Mucosa of stomach (tissue), 1 donor: Measurements from ENCODE around the gene SLC6A3.

Source experiments
- H3K27me3 ChIP-seq: one replicate; pipeline ENCODE4 v1.7.0; 2013; ENCODE audit warnings: mild to moderate bottlenecking, low read length; ENCODE audit not compliant: control insufficient read depth, insufficient read depth
- H3K36me3 ChIP-seq: one replicate; pipeline ENCODE4 v1.7.0; 2013; ENCODE audit warnings: low read length; ENCODE audit not compliant: control insufficient read depth, insufficient read depth
- H3K4me1 ChIP-seq: one replicate; pipeline ENCODE4 v1.7.0; 2013; ENCODE audit warnings: mild to moderate bottlenecking, low read length; ENCODE audit not compliant: control insufficient read depth, insufficient read depth
- H3K4me3 ChIP-seq: one replicate; pipeline ENCODE4 v1.7.0; 2013; ENCODE audit warnings: low read length
- H3K9ac ChIP-seq: one replicate; pipeline ENCODE4 v1.7.0; 2013; ENCODE audit warnings: mild to moderate bottlenecking, low read length, moderate library complexity
- H3K9me3 ChIP-seq: one replicate; pipeline ENCODE4 v1.7.0; 2013; ENCODE audit warnings: mild to moderate bottlenecking, low read length, moderate library complexity; ENCODE audit not compliant: control insufficient read depth
- donor health status: Pancreatic carcinoma.

The SLC6A3 gene

GRCh38 chr5:1468247-1468612 lies 23.0 kb upstream of the SLC6A3 start:
- Histone ChIP-seq H3K9ac (no peak overlapping the region), H3K27me3 (no peaks in the 10 kb centered on the region), H3K9me3 (no peaks in the 10 kb centered on the region), H3K36me3 (no peaks in the 10 kb centered on the region), H3K4me3 (no peak overlapping the region), H3K4me1 (no peaks in the 10 kb centered on the region)

GRCh38 chr5:1467341-1468246 lies 22.4 kb upstream of the SLC6A3 start:
- Histone ChIP-seq H3K9ac (no peak overlapping the region), H3K27me3 (no peaks in the 10 kb centered on the region), H3K9me3 (no peaks in the 10 kb centered on the region), H3K36me3 (no peaks in the 10 kb centered on the region), H3K4me1 (no peaks in the 10 kb centered on the region), H3K4me3 (no peak overlapping the region)

- H3K9me3 ChIP-seq, result no peaks in the 10 kb centered on the region
- H3K9ac ChIP-seq, result no peak overlapping the region
- no peaks in the 10 kb centered on the region for H3K4me1 ChIP-seq
- H3K27me3 ChIP-seq, result no peaks in the 10 kb centered on the region
- no peaks in the 10 kb centered on the region for H3K36me3 ChIP-seq
- H3K4me3 ChIP-seq, result no peak overlapping the region
Measured at GRCh38 chr5:1466631-1467265, 21.5 kb upstream of the SLC6A3 start.

- Histone ChIP-seq H3K4me1 (no peaks in the 10 kb centered on the region), H3K4me3 (no peak overlapping the region), H3K27me3 (no peaks in the 10 kb centered on the region), H3K9me3 (no peaks in the 10 kb centered on the region), H3K36me3 (no peaks in the 10 kb centered on the region), H3K9ac (no peak overlapping the region)
Measured at GRCh38 chr5:1465966-1466471, 20.8 kb upstream of the SLC6A3 start.

GRCh38 chr5:1465117-1465516 lies 19.9 kb upstream of the SLC6A3 start:
- H3K9me3 ChIP-seq, result no peaks in the 10 kb centered on the region
- no peak overlapping the region for H3K9ac ChIP-seq
- H3K36me3 ChIP-seq, result no peaks in the 10 kb centered on the region
- H3K27me3 ChIP-seq, result no peaks in the 10 kb centered on the region
- H3K4me3 ChIP-seq, result no peak overlapping the region
- H3K4me1 ChIP-seq, result no peaks in the 10 kb centered on the region

GRCh38 chr5:1464511-1464910 lies 19.3 kb upstream of the SLC6A3 start:
- no peaks in the 10 kb centered on the region for H3K9me3 ChIP-seq
- H3K4me1 ChIP-seq, result no peaks in the 10 kb centered on the region
- no peak overlapping the region for H3K9ac ChIP-seq
- no peak overlapping the region for H3K4me3 ChIP-seq
- no peaks in the 10 kb centered on the region for H3K36me3 ChIP-seq
- H3K27me3 ChIP-seq, result no peaks in the 10 kb centered on the region

GRCh38 chr5:1464096-1464446 lies 18.8 kb upstream of the SLC6A3 start:
- H3K27me3 ChIP-seq, result no peaks in the 10 kb centered on the region
- H3K36me3 ChIP-seq, result no peaks in the 10 kb centered on the region
- no peak overlapping the region for H3K4me3 ChIP-seq
- H3K4me1 ChIP-seq, result no peaks in the 10 kb centered on the region
- H3K9ac ChIP-seq, result no peak overlapping the region
- H3K9me3 ChIP-seq, result no peaks in the 10 kb centered on the region

- Histone ChIP-seq H3K27me3 (no peaks in the 10 kb centered on the region), H3K9ac (no peak overlapping the region), H3K4me3 (no peak overlapping the region), H3K36me3 (no peaks in the 10 kb centered on the region), H3K9me3 (no peaks in the 10 kb centered on the region), H3K4me1 (no peaks in the 10 kb centered on the region)
Measured at GRCh38 chr5:1463326-1464095, 18.3 kb upstream of the SLC6A3 start.

- no peaks in the 10 kb centered on the region for H3K36me3 ChIP-seq
- H3K9me3 ChIP-seq, result no peaks in the 10 kb centered on the region
- H3K4me3 ChIP-seq, result no peak overlapping the region
- no peak overlapping the region for H3K9ac ChIP-seq
- H3K4me1 ChIP-seq, result no peaks in the 10 kb centered on the region
- H3K27me3 ChIP-seq, result no peaks in the 10 kb centered on the region
Measured at GRCh38 chr5:1462358-1462757, 17.1 kb upstream of the SLC6A3 start.

GRCh38 chr5:1461396-1461795 lies 16.2 kb upstream of the SLC6A3 start:
- Histone ChIP-seq H3K4me1 (no peaks in the 10 kb centered on the region), H3K4me3 (no peak overlapping the region), H3K27me3 (no peaks in the 10 kb centered on the region), H3K9me3 (no peaks in the 10 kb centered on the region), H3K9ac (no peak overlapping the region), H3K36me3 (no peaks in the 10 kb centered on the region)

GRCh38 chr5:1460054-1460682 lies 14.9 kb upstream of the SLC6A3 start:
- no peaks in the 10 kb centered on the region for H3K36me3 ChIP-seq
- no peak overlapping the region for H3K9ac ChIP-seq
- H3K9me3 ChIP-seq, result no peaks in the 10 kb centered on the region
- H3K4me1 ChIP-seq, result no peaks in the 10 kb centered on the region
- no peaks in the 10 kb centered on the region for H3K27me3 ChIP-seq
- no peak overlapping the region for H3K4me3 ChIP-seq
